Measurements from ENCODE around the gene TERF2IP. TPM values are rescaled to one million over a fixed set of nuclear protein-coding genes. Genes with fewer than 3 reads are reported as not detected.

Gene TERF2IP
- total and polyA plus RNA-seq, 2 of the 13 experiments (the other 11 are each of a cell fraction or from before 2014, with no cell fraction given): 26.4 to 50.2 TPM

DNA sequence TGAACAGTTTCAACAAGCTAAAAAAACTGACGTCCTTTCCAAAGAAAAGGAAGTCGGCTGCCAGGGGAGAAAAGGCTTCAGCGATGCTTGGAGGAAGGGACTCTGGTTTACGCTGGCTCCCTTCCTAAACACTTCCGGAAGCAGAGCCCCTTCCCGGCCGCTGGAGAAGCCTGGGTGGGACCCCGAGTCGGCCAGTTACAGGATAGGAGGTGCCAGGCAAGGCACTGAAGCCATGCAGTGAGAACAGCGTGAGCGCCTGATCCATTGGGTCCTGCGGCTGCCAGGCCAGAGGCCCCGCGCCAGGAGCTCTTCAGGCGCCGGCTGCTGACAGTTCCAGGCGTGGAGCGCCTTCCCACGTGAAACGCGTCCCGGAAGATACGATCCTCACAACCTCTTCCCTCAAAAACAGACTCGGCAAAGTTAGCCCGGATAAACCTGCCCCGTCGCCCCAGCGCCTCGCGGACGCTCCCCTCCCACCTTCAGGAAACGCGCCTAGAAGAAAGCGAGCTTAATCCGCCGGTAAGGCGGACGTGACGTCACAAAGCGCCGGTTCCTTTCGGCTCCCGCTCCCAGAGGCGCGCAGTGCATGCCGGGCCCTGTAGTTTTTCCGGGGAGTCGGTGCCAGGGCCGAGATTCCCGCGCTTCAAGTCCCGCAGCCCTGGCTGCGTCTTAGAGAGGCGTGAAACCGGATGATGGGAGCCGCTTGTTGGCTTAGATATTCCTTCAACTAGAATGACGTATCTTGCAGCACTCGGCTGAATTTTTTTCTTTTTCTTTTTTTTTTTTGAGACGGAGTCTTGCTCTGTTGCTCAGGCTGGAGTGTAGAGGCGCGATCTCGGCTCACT, 24.6 kb upstream of the TERF2IP start, which contains the start of gene ADAT1 (continued):
- TF ChIP-seq, protein P1, sequence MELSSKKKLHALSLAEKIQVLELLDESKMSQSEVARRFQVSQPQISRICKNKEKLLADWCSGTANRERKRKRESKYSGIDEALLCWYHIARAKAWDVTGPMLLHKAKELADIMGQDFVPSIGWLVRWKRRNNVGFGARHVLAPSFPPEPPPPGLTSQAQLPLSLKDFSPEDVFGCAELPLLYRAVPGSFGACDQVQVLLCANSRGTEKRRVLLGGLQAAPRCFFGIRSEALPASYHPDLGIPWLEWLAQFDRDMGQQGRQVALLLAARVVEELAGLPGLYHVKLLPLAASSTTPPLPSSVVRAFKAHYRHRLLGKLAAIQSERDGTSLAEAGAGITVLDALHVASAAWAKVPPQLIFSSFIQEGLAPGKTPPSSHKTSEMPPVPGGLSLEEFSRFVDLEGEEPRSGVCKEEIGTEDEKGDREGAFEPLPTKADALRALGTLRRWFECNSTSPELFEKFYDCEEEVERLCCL (CRISPR knock-in tag; IDR thresholded peaks at IDR 0.05; ENCODE audit: borderline replicate concordance): 0 out of 2 replicates have a peak, but pooled peaks have one; percentile 52
- no peak for TF ChIP-seq ZNF749 (CRISPR knock-in tag; IDR thresholded peaks at IDR 0.05; ENCODE audit: borderline replicate concordance)
- TF ChIP-seq SRY (CRISPR knock-in tag; IDR thresholded peaks at IDR 0.05): peak; percentile 80; the same call in 1 of the 2 replicates
- TF ChIP-seq ZNF687 (CRISPR knock-in tag; IDR thresholded peaks at IDR 0.05): peak; percentile 97
- no peak for TF ChIP-seq PHB2 (IDR thresholded peaks at IDR 0.05; ENCODE audit: partially characterized antibody)
- no peak; the same call in 1 of the 2 replicates for TF ChIP-seq CAMTA2 (CRISPR knock-in tag; IDR thresholded peaks at IDR 0.05; ENCODE audit: borderline replicate concordance)
- TF ChIP-seq ZSCAN20 (CRISPR knock-in tag; IDR thresholded peaks at IDR 0.05; ENCODE audit: borderline replicate concordance): 0 out of 2 replicates have a peak, but pooled peaks have one; percentile 38
- TF ChIP-seq ZBTB42 (CRISPR knock-in tag; IDR thresholded peaks at IDR 0.05): 0 out of 2 replicates have a peak, but pooled peaks have one; percentile 48
- no peak for TF ChIP-seq SRSF4 (IDR thresholded peaks at IDR 0.05; ENCODE audit: low read depth, low read length, poor library complexity, severe bottlenecking)
- no peak for TF ChIP-seq ZNF101 (CRISPR knock-in tag; IDR thresholded peaks at IDR 0.05; ENCODE audit: borderline replicate concordance, low read depth)
- TF ChIP-seq ZNF614 (CRISPR knock-in tag; IDR thresholded peaks at IDR 0.05; ENCODE audit: borderline replicate concordance): peak; percentile 93; the same call in 1 of the 2 replicates
- TF ChIP-seq ATF7-NPFF (CRISPR knock-in tag; IDR thresholded peaks at IDR 0.05; ENCODE audit: low read depth): peak; percentile 80; the same call in 1 of the 2 replicates
- no peak for TF ChIP-seq ATF6 (CRISPR knock-in tag; conservative IDR thresholded peaks at IDR 0.05)
- TF ChIP-seq KDM3A (CRISPR knock-in tag; IDR thresholded peaks at IDR 0.05; ENCODE audit: low read depth): 0 out of 2 replicates have a peak, but pooled peaks have one; percentile 45
- 0 out of 2 replicates have a peak, but pooled peaks have one; percentile 33 for TF ChIP-seq ARHGAP35 (CRISPR knock-in tag; IDR thresholded peaks at IDR 0.05; ENCODE audit: borderline replicate concordance)
- 0 out of 2 replicates have a peak, but pooled peaks have one; percentile 10 for TF ChIP-seq ZNF281 (CRISPR knock-in tag; IDR thresholded peaks at IDR 0.05; ENCODE audit: borderline replicate concordance)

Measured in HepG2 (cell line).